Bronchial epithelial cell (primary cell): ENCODE results near the gene BAIAP2L2. TPM values are rescaled to one million over a fixed set of nuclear protein-coding genes. Genes with fewer than 3 reads are reported as not detected.

Experiments used
- DNase-seq: peaks from one replicate; pipeline ENCODE4 v3.0.0-alpha.2; 2010; ENCODE audit warnings: low read depth
- FAIRE-seq: peaks from 2 replicates; lab custom pipeline; 2011; peaks lifted over from hg19 to GRCh38; lab: Jason Lieb, UNC
- H3K27me3 ChIP-seq: 2 replicates; pipeline ENCODE4 v1.5.1; 2011; ENCODE audit warnings: low read length; ENCODE audit not compliant: control insufficient read depth, insufficient read depth
- H3K36me3 ChIP-seq: 2 replicates; pipeline ENCODE4 v1.5.1; 2011; ENCODE audit warnings: low read length; ENCODE audit not compliant: control insufficient read depth, insufficient read depth
- H3K4me3 ChIP-seq: 2 replicates; pipeline ENCODE4 v1.5.1; 2011; ENCODE audit warnings: mild to moderate bottlenecking, low read depth, low read length, control low read depth
- CTCF ChIP-seq: IDR thresholded peaks from 2 replicates; pipeline ENCODE4 v1.5.1; 2011; ENCODE audit warnings: mild to moderate bottlenecking, moderate library complexity, low read length, control low read depth, inconsistent platforms; ENCODE audit not compliant: insufficient read depth, severe bottlenecking
- total RNA-seq: library from RNA; depleted of rRNA; stranded (reverse); fragments of >200 nt; gene quantifications from 2 replicates; pipeline ENCODE4 v1.2.1, GENCODE V29; 2014

Gene BAIAP2L2
- total RNA-seq, 1 donor from 2014 or later: 0.26 TPM

- Histone ChIP-seq H3K36me3 (no peaks in the 10 kb centered on the region), H3K4me3 (no peak overlapping the region), H3K27me3 (peaks cover 8% of the 10 kb centered on the region)
- no peak for TF ChIP-seq CTCF
- DNase-seq (no peak), FAIRE-seq (no peak)
Measured at GRCh38 chr22:38085501-38085900, 25.0 kb downstream of the BAIAP2L2 start.

- no peak for FAIRE-seq
- Histone ChIP-seq H3K27me3 (peaks cover 8% of the 10 kb centered on the region), H3K4me3 (no peak overlapping the region), H3K36me3 (no peaks in the 10 kb centered on the region)
- DNase-seq: no peak
- no peak for TF ChIP-seq CTCF
Measured at GRCh38 chr22:38085056-38085455, 25.4 kb downstream of the BAIAP2L2 start.

- Histone ChIP-seq H3K27me3 (peaks cover 8% of the 10 kb centered on the region), H3K36me3 (no peaks in the 10 kb centered on the region), H3K4me3 (no peak within 1 kb of the TSS)
- DNase-seq (no peak), FAIRE-seq (no peak)
- no peak for TF ChIP-seq CTCF
Measured at GRCh38 chr22:38083931-38084631, 26.4 kb downstream of the BAIAP2L2 start, which contains the start of gene SLC16A8. Gene SLC16A8, minus strand, starts transcription at chr22:38084184. Its CDS starts 1,311 bp downstream, at chr22:38082873.

- no peaks in the 10 kb centered on the region for H3K36me3 ChIP-seq
- H3K4me3 ChIP-seq: no peak overlapping the region
- no peak for DNase-seq
- FAIRE-seq: peak; percentile 18
- peaks cover 8% of the 10 kb centered on the region for H3K27me3 ChIP-seq
- no peak for TF ChIP-seq CTCF
Measured at GRCh38 chr22:38082986-38083710, 27.3 kb downstream of the BAIAP2L2 start.

GRCh38 chr22:38081941-38082828, 28.3 kb downstream of the BAIAP2L2 start:
- FAIRE-seq (no peak), DNase-seq (no peak)
- no peaks in the 10 kb centered on the region for H3K36me3 ChIP-seq
- no peak overlapping the region for H3K4me3 ChIP-seq
- no peak for TF ChIP-seq CTCF
- peaks cover 8% of the 10 kb centered on the region for H3K27me3 ChIP-seq
